ENCODE data around the gene KRTAP5-3.

- TF ChIP-seq CTCF (IDR thresholded peaks at IDR 0.05) (no peak), ZFX (IDR thresholded peaks at IDR 0.05; ENCODE audit: borderline replicate concordance) (no peak)
Observed at GRCh38 chr11:1569251-1569780, 38.9 kb downstream of the KRTAP5-3 start.
